GM23338 (cell line): Measurements from ENCODE around the gene PRRG1. TPM values are rescaled to one million over a fixed set of nuclear protein-coding genes. Genes with fewer than 3 reads are reported as not detected.

ENCODE experiments used
- ATAC-seq: fragments of 200-7000 bp; cut with Tn5 transposase; 3 replicates; pipeline ENCODE4 v1.9.1; 2020
- DNase-seq: peaks from one replicate; pipeline ENCODE4 v3.0.0-alpha.2; 2015; ENCODE audit warnings: low spot score
- H2AFZ ChIP-seq: fragments of 200-600 bp; sonication (generic); 2 replicates; pipeline ENCODE4 v1.8.0; 2016; ENCODE audit warnings: antibody characterized with exemption, mild to moderate bottlenecking, moderate library complexity
- H3F3A ChIP-seq: fragments of 200-600 bp; sonication (generic); replicated peaks from 2 replicates; pipeline ENCODE4 v1.8.0; 2017; ENCODE audit warnings: antibody characterized with exemption, mixed run types, low read depth
- H3K27ac ChIP-seq: fragments of 200-600 bp; sonication (generic); 2 replicates; pipeline ENCODE4 v1.6.1; 2016; ENCODE audit warnings: low read depth
- H3K27me3 ChIP-seq: fragments of 200-600 bp; sonication (generic); 2 replicates; pipeline ENCODE4 v1.8.0; 2016; ENCODE audit warnings: mild to moderate bottlenecking, mixed run types, moderate library complexity; ENCODE audit not compliant: insufficient read depth
- H3K36me3 ChIP-seq: fragments of 200-600 bp; sonication (generic); 2 replicates; pipeline ENCODE4 v1.8.0; 2016; ENCODE audit warnings: mild to moderate bottlenecking; ENCODE audit not compliant: insufficient read depth
- H3K4me1 ChIP-seq: fragments of 200-600 bp; sonication (generic); 2 replicates; pipeline ENCODE4 v1.8.0; 2016; ENCODE audit warnings: mild to moderate bottlenecking, moderate library complexity; ENCODE audit not compliant: insufficient read depth
- H3K4me2 ChIP-seq: fragments of 200-600 bp; sonication (generic); 2 replicates; pipeline ENCODE4 v1.7.1; 2017; ENCODE audit warnings: mixed run types
- H3K4me3 ChIP-seq: fragments of 200-600 bp; sonication (generic); 2 replicates; pipeline ENCODE4 v1.6.1; 2016; ENCODE audit warnings: mixed run types
- H3K79me2 ChIP-seq: fragments of 200-600 bp; sonication (generic); replicated peaks from 2 replicates; pipeline ENCODE4 v1.8.0; 2017; ENCODE audit warnings: mild to moderate bottlenecking; ENCODE audit not compliant: insufficient read depth
- H3K9me2 ChIP-seq: fragments of 200-600 bp; sonication (generic); 2 replicates; pipeline ENCODE4 v1.8.0; 2017; ENCODE audit not compliant: insufficient read depth
- H4K20me1 ChIP-seq: fragments of 200-600 bp; sonication (generic); replicated peaks from 2 replicates; pipeline ENCODE4 v1.8.0; 2017; ENCODE audit warnings: mild to moderate bottlenecking; ENCODE audit not compliant: insufficient read depth
- H3K27ac Mint-ChIP-seq: 2 replicates; pipeline ENCODE4 v1.8.0; 2020; ENCODE audit warnings: inconsistent platforms, mild to moderate bottlenecking, moderate library complexity, mixed read lengths
- H3K27me3 Mint-ChIP-seq: 3 replicates; pipeline ENCODE4 v1.8.0; 2022; ENCODE audit warnings: low read depth, mild to moderate bottlenecking, moderate library complexity, mixed read lengths, inconsistent platforms; ENCODE audit not compliant: insufficient read depth, poor library complexity
- H3K36me3 Mint-ChIP-seq: 3 replicates; pipeline ENCODE4 v1.8.0; 2021; ENCODE audit warnings: low read depth, mild to moderate bottlenecking, inconsistent platforms, moderate library complexity, mixed read lengths
- H3K4me1 Mint-ChIP-seq: 3 replicates; pipeline ENCODE4 v1.8.0; 2020; ENCODE audit warnings: mild to moderate bottlenecking, inconsistent platforms, mixed read lengths
- H3K4me3 Mint-ChIP-seq: 3 replicates; pipeline ENCODE4 v1.8.0; 2021; ENCODE audit warnings: moderate library complexity, mild to moderate bottlenecking, inconsistent platforms, mixed read lengths
- H3K9me3 Mint-ChIP-seq: 3 replicates; pipeline ENCODE4 v1.8.0; 2020; ENCODE audit warnings: moderate library complexity, mild to moderate bottlenecking, inconsistent platforms, mixed read lengths
- CREB1 ChIP-seq: fragments of 250-450 bp; sonication (Bioruptor Pico); IDR thresholded peaks from 2 replicates; pipeline ENCODE4 v1.5.0; 2020; ENCODE audit warnings: low read depth, mild to moderate bottlenecking, moderate library complexity
- NANOG ChIP-seq: IDR thresholded peaks from 2 replicates; pipeline ENCODE4 v1.6.1; 2016; ENCODE audit warnings: antibody characterized with exemption, borderline replicate concordance
- ZNF114 ChIP-seq: fragments of 250-450 bp; sonication (Bioruptor Pico); IDR thresholded peaks from 2 replicates; pipeline ENCODE4 v1.5.0; 2020; ENCODE audit warnings: mild to moderate bottlenecking, moderate library complexity
- ZNF331 ChIP-seq: fragments of 250-450 bp; sonication (Bioruptor Pico); IDR thresholded peaks from 2 replicates; pipeline ENCODE4 v1.5.0; 2020; ENCODE audit warnings: low read depth, mild to moderate bottlenecking, moderate library complexity
- polyA plus RNA-seq: library from polyadenylated mRNA; unstranded; fragments of >200 nt; fragmentation: Nextera tagmentation; extraction: Ambion mirVana; gene quantifications from 2 replicates; pipeline ENCODE4 v1.2.1, GENCODE V29; 2016
- total RNA-seq: library from RNA; depleted of rRNA; stranded (reverse); fragments of >200 nt; shearing (Covaris generic); gene quantifications from 2 replicates; pipeline ENCODE4 v1.2.3, GENCODE V29; 2014
- TF ChIP-seq, protein P1 (sequence below): fragments of 250-450 bp; sonication (Bioruptor Pico); IDR thresholded peaks from 2 replicates; pipeline ENCODE4 v1.5.0; 2020; ENCODE audit warnings: mild to moderate bottlenecking, moderate library complexity
- TF ChIP-seq, protein P2 (sequence below): IDR thresholded peaks from one replicate; pipeline ENCODE4 v1.6.1; 2018; ENCODE audit warnings: antibody characterized with exemption; ENCODE audit not compliant: unreplicated experiment
- TF ChIP-seq, protein P3 (sequence below), 2 experiments: fragments of 200-600 bp in 1 of 2; sonication (generic) in 1 of 2; conservative IDR thresholded peaks; 2 replicates each; pipeline versions ENCODE4 v1.5.1 to v1.6.1; 2016 to 2017; ENCODE audit warnings: antibody characterized with exemption in 2 of 2, low read depth in 2 of 2, mild to moderate bottlenecking in 2 of 2, moderate library complexity in 1 of 2

PRRG1 gene
- total and polyA plus RNA-seq, 2 experiments from 2014 or later, result 3.8 to 10.8 TPM

DNA sequence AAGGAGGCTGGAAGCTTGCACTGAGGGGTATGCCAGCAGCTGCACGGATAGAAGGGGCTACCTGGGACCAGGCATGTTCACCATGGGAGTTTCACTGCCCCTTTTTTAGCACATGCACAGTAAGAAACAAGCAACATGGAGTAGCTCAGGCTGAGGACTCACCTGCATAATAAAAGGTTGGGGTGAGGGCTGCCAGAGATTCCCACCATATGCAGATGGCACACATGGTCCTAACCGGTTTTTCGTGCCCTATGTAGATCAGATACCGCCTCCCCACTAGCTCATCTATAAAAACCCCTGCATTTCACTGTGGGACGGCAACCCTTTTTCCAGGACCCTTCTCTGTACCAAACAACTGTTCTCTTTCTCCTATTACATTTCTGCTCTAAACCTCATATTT is 125.3 kb downstream of the PRRG1 start:
- Mint-ChIP-seq H3K4me3 (no peak overlapping the region; the same call in 2 of the 3 replicates), H3K4me1 (peaks cover 34% of the 10 kb centered on the region)

More for the DNA sequence above, 125.3 kb downstream of the PRRG1 start:
- Histone ChIP-seq H3K9me2 (0 out of 2 replicates have a peak, but pooled peaks cover 3% of the 10 kb centered on the region), H3K79me2 (no peaks in the 10 kb centered on the region), H3K27ac (no peak overlapping the region), H3K4me2 (no peak overlapping the region), H3F3A (no peaks in the 10 kb centered on the region), H4K20me1 (no peaks in the 10 kb centered on the region), H3K36me3 (no peaks in the 10 kb centered on the region), H3K4me1 (peaks cover 36% of the 10 kb centered on the region), H3K27me3 (no peaks in the 10 kb centered on the region), H2AFZ (no peak overlapping the region), H3K4me3 (no peak overlapping the region)
- peaks cover 14% of the 10 kb centered on the region; the same call in 2 of the 3 replicates for H3K36me3 Mint-ChIP-seq
- peak overlapping the region; percentile 84 for H3K27ac Mint-ChIP-seq
- DNase-seq (peak; percentile 8), ATAC-seq (peak; percentile 18; the same call in 2 of the 3 replicates)
- peaks cover 3% of the 10 kb centered on the region for H3K27me3 Mint-ChIP-seq
- peaks cover 3% of the 10 kb centered on the region; the same call in 2 of the 3 replicates for H3K9me3 Mint-ChIP-seq
- TF ChIP-seq, protein P1, sequence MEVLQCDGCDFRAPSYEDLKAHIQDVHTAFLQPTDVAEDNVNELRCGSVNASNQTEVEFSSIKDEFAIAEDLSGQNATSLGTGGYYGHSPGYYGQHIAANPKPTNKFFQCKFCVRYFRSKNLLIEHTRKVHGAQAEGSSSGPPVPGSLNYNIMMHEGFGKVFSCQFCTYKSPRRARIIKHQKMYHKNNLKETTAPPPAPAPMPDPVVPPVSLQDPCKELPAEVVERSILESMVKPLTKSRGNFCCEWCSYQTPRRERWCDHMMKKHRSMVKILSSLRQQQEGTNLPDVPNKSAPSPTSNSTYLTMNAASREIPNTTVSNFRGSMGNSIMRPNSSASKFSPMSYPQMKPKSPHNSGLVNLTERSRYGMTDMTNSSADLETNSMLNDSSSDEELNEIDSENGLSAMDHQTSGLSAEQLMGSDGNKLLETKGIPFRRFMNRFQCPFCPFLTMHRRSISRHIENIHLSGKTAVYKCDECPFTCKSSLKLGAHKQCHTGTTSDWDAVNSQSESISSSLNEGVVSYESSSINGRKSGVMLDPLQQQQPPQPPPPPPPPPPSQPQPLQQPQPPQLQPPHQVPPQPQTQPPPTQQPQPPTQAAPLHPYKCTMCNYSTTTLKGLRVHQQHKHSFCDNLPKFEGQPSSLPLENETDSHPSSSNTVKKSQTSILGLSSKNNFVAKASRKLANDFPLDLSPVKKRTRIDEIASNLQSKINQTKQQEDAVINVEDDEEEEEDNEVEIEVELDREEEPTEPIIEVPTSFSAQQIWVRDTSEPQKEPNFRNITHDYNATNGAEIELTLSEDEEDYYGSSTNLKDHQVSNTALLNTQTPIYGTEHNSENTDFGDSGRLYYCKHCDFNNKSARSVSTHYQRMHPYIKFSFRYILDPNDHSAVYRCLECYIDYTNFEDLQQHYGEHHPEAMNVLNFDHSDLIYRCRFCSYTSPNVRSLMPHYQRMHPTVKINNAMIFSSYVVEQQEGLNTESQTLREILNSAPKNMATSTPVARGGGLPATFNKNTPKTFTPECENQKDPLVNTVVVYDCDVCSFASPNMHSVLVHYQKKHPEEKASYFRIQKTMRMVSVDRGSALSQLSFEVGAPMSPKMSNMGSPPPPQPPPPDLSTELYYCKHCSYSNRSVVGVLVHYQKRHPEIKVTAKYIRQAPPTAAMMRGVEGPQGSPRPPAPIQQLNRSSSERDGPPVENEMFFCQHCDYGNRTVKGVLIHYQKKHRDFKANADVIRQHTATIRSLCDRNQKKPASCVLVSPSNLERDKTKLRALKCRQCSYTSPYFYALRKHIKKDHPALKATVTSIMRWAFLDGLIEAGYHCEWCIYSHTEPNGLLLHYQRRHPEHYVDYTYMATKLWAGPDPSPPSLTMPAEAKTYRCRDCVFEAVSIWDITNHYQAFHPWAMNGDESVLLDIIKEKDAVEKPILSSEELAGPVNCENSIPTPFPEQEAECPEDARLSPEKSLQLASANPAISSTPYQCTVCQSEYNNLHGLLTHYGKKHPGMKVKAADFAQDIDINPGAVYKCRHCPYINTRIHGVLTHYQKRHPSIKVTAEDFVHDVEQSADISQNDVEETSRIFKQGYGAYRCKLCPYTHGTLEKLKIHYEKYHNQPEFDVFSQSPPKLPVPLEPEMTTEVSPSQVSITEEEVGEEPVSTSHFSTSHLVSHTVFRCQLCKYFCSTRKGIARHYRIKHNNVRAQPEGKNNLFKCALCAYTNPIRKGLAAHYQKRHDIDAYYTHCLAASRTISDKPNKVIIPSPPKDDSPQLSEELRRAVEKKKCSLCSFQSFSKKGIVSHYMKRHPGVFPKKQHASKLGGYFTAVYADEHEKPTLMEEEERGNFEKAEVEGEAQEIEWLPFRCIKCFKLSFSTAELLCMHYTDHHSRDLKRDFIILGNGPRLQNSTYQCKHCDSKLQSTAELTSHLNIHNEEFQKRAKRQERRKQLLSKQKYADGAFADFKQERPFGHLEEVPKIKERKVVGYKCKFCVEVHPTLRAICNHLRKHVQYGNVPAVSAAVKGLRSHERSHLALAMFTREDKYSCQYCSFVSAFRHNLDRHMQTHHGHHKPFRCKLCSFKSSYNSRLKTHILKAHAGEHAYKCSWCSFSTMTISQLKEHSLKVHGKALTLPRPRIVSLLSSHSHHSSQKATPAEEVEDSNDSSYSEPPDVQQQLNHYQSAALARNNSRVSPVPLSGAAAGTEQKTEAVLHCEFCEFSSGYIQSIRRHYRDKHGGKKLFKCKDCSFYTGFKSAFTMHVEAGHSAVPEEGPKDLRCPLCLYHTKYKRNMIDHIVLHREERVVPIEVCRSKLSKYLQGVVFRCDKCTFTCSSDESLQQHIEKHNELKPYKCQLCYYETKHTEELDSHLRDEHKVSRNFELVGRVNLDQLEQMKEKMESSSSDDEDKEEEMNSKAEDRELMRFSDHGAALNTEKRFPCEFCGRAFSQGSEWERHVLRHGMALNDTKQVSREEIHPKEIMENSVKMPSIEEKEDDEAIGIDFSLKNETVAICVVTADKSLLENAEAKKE (CRISPR knock-in tag), result no peak
- TF ChIP-seq ZNF114 (CRISPR knock-in tag), result no peak
- no peak for TF ChIP-seq ZNF331 (CRISPR knock-in tag)
- TF ChIP-seq, protein P2, sequence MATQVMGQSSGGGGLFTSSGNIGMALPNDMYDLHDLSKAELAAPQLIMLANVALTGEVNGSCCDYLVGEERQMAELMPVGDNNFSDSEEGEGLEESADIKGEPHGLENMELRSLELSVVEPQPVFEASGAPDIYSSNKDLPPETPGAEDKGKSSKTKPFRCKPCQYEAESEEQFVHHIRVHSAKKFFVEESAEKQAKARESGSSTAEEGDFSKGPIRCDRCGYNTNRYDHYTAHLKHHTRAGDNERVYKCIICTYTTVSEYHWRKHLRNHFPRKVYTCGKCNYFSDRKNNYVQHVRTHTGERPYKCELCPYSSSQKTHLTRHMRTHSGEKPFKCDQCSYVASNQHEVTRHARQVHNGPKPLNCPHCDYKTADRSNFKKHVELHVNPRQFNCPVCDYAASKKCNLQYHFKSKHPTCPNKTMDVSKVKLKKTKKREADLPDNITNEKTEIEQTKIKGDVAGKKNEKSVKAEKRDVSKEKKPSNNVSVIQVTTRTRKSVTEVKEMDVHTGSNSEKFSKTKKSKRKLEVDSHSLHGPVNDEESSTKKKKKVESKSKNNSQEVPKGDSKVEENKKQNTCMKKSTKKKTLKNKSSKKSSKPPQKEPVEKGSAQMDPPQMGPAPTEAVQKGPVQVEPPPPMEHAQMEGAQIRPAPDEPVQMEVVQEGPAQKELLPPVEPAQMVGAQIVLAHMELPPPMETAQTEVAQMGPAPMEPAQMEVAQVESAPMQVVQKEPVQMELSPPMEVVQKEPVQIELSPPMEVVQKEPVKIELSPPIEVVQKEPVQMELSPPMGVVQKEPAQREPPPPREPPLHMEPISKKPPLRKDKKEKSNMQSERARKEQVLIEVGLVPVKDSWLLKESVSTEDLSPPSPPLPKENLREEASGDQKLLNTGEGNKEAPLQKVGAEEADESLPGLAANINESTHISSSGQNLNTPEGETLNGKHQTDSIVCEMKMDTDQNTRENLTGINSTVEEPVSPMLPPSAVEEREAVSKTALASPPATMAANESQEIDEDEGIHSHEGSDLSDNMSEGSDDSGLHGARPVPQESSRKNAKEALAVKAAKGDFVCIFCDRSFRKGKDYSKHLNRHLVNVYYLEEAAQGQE, result no peak
- no peak for TF ChIP-seq CREB1 (CRISPR knock-in tag)
- no peak for TF ChIP-seq NANOG
- TF ChIP-seq, protein P3, sequence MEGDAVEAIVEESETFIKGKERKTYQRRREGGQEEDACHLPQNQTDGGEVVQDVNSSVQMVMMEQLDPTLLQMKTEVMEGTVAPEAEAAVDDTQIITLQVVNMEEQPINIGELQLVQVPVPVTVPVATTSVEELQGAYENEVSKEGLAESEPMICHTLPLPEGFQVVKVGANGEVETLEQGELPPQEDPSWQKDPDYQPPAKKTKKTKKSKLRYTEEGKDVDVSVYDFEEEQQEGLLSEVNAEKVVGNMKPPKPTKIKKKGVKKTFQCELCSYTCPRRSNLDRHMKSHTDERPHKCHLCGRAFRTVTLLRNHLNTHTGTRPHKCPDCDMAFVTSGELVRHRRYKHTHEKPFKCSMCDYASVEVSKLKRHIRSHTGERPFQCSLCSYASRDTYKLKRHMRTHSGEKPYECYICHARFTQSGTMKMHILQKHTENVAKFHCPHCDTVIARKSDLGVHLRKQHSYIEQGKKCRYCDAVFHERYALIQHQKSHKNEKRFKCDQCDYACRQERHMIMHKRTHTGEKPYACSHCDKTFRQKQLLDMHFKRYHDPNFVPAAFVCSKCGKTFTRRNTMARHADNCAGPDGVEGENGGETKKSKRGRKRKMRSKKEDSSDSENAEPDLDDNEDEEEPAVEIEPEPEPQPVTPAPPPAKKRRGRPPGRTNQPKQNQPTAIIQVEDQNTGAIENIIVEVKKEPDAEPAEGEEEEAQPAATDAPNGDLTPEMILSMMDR (conservative IDR thresholded peaks at IDR 0.05; ENCODE audit: low read depth in 2 of 2), result no peak
